ENCODE results near the gene NAT9. TPM values are rescaled to one million over a fixed set of nuclear protein-coding genes. Genes with fewer than 3 reads are reported as not detected.

Gene NAT9
- total and polyA plus RNA-seq, 2 donors (not counting 1 experiment from before 2014, with no cell fraction given) = 66.6 to 73.6 TPM

- Histone ChIP-seq H3K9ac (ENCODE audit: low read length) (peak overlapping the region; percentile 42), H3K9me3 (ENCODE audit: control extremely low read depth in 1 of 3, control insufficient read depth in 2 of 3, insufficient read depth in 1 of 3, low read length in 2 of 3) (no peaks in the 10 kb centered on the region), H3K27ac (ENCODE audit: low read length in 2 of 2) (peak overlapping the region; percentile 42 to 62), H3K4me2 (replicated peaks; ENCODE audit: low read depth, low read length, poor library complexity, severe bottlenecking) (peak overlapping the region; percentile 80), H4K20me1 (ENCODE audit: control insufficient read depth, insufficient read depth, low read length, poor library complexity, severe bottlenecking) (no peaks in the 10 kb centered on the region), H3K36me3 (replicated peaks in 1 of 2; ENCODE audit: control extremely low read depth in 1 of 2, control insufficient read depth in 1 of 2, extremely low read depth in 1 of 2, insufficient read depth in 2 of 2, low read length in 1 of 2) (no peaks in the 10 kb centered on the region), H3K4me3 (ENCODE audit: control extremely low read depth in 1 of 5, extremely low read depth in 1 of 5, insufficient read depth in 1 of 5, low read depth in 2 of 5, low read length in 4 of 5) (peak overlapping the region in 2 of 5 experiments; percentile 21 to 34), H3K79me2 (ENCODE audit: control insufficient read depth, insufficient read depth, low read length) (peaks cover 42% of the 10 kb centered on the region), H3K4me1 (ENCODE audit: control insufficient read depth in 2 of 2, insufficient read depth in 2 of 2, low read length in 2 of 2) (peaks cover 69 to 82% of the 10 kb centered on the region in 2 donors), H3K27me3 (replicated peaks in 1 of 4; ENCODE audit: control extremely low read depth in 1 of 4, control insufficient read depth in 3 of 4, insufficient read depth in 4 of 4, low read length in 3 of 4) (no peaks in the 10 kb centered on the region), H2AFZ (ENCODE audit: insufficient read depth, low read depth, low read length, poor library complexity, severe bottlenecking) (peak overlapping the region; percentile 37)
- POLR2A ChIA-PET = interaction anchor here (1.4 to 1.7 kb wide), 3 partner anchors 34 to 131 kb away, joined by 4 to 12 read pairs (median 6); partner anchors contain the start of genes FDXR and NAT9
- peak overlapping the region; percentile 82 for H3K4me3 Mint-ChIP-seq
- intact Hi-C loops (cut with micrococcal nuclease) = no loop called here
- peak; percentile 56 for ATAC-seq (ENCODE audit: low read depth)
- TF ChIP-seq, protein P1, sequence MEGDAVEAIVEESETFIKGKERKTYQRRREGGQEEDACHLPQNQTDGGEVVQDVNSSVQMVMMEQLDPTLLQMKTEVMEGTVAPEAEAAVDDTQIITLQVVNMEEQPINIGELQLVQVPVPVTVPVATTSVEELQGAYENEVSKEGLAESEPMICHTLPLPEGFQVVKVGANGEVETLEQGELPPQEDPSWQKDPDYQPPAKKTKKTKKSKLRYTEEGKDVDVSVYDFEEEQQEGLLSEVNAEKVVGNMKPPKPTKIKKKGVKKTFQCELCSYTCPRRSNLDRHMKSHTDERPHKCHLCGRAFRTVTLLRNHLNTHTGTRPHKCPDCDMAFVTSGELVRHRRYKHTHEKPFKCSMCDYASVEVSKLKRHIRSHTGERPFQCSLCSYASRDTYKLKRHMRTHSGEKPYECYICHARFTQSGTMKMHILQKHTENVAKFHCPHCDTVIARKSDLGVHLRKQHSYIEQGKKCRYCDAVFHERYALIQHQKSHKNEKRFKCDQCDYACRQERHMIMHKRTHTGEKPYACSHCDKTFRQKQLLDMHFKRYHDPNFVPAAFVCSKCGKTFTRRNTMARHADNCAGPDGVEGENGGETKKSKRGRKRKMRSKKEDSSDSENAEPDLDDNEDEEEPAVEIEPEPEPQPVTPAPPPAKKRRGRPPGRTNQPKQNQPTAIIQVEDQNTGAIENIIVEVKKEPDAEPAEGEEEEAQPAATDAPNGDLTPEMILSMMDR (IDR thresholded peaks at IDR 0.05) = no peak
- TF ChIP-seq EZH2 (IDR thresholded peaks at IDR 0.05; ENCODE audit: borderline replicate concordance, insufficient read depth, low read depth, low read length, poor library complexity, severe bottlenecking) = no peak
- DNase-seq = peak; percentile 67
- CTCF ChIA-PET = interaction anchor here (0.7 to 3.9 kb wide), 13 partner anchors 12 to 217 kb away, joined by 3 to 42 read pairs (median 4); partner anchors contain the start of genes GRIN2C and NAT9
- peaks cover 71% of the 10 kb centered on the region for H3K4me1 Mint-ChIP-seq
- WGBS (ENCODE audit: insufficient coverage) = no CpG with 5 or more reads among the region's 4 CpGs
- peak overlapping the region; percentile 96 for H3K27ac Mint-ChIP-seq
- no peaks in the 10 kb centered on the region for H3K9me3 Mint-ChIP-seq (ENCODE audit: insufficient read depth)
- H3K27me3 Mint-ChIP-seq = no peaks in the 10 kb centered on the region
Measured at GRCh38 chr17:74742153-74742515, 34.0 kb downstream of the NAT9 start.

DNA sequence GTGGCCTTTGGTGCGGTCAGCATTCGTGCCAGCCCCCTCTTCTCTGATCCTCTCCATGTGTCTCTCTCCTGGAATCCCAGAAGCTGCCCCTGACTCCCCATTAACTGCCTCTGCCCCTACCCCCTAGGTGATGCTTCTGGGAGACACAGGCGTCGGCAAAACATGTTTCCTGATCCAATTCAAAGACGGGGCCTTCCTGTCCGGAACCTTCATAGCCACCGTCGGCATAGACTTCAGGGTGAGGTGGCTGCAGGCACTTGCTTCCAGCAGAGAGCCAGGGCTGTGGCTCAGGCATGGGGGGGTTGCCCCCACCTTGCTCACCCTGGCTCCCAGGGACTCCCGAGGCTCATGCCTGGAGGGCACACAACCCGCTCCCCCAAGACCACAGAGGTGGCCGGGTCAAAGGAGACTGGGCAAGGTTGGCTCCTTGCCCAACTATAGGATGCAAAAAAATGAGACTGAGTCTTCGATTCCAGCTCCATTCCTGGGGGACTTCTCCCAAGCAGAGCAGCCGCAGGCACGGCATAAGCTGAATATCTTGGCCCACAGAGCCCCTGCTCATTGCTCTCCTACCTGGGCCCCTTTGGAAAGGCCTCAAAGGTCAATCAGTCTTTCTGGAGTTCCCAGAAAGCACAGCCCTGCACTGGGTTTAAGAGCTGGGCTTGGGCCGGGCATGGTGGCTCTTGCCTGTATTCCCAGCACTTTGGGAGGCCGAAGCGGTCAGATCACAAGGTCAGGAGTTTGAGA, 35.3 kb downstream of the NAT9 start:
- Histone ChIP-seq H3K4me1 (ENCODE audit: control insufficient read depth in 2 of 2, insufficient read depth in 2 of 2, low read length in 2 of 2) (peaks cover 74 to 85% of the 10 kb centered on the region in 2 donors), H3K4me2 (replicated peaks; ENCODE audit: low read depth, low read length, poor library complexity, severe bottlenecking) (peak overlapping the region; percentile 22), H3K27ac (ENCODE audit: low read length in 2 of 2) (peak overlapping the region in 1 of 2 donors; percentile 62), H3K36me3 (replicated peaks in 1 of 2; ENCODE audit: control extremely low read depth in 1 of 2, control insufficient read depth in 1 of 2, extremely low read depth in 1 of 2, insufficient read depth in 2 of 2, low read length in 1 of 2) (no peaks in the 10 kb centered on the region), H3K9ac (ENCODE audit: low read length) (no peak overlapping the region), H3K79me2 (ENCODE audit: control insufficient read depth, insufficient read depth, low read length) (peaks cover 42% of the 10 kb centered on the region), H3K9me3 (ENCODE audit: control extremely low read depth in 1 of 3, control insufficient read depth in 2 of 3, insufficient read depth in 1 of 3, low read length in 2 of 3) (no peaks in the 10 kb centered on the region), H4K20me1 (ENCODE audit: control insufficient read depth, insufficient read depth, low read length, poor library complexity, severe bottlenecking) (no peaks in the 10 kb centered on the region), H2AFZ (ENCODE audit: insufficient read depth, low read depth, low read length, poor library complexity, severe bottlenecking) (no peak overlapping the region), H3K4me3 (ENCODE audit: control extremely low read depth in 1 of 5, extremely low read depth in 1 of 5, insufficient read depth in 1 of 5, low read depth in 2 of 5, low read length in 4 of 5) (no peak overlapping the region), H3K27me3 (replicated peaks in 1 of 4; ENCODE audit: control extremely low read depth in 1 of 4, control insufficient read depth in 3 of 4, insufficient read depth in 4 of 4, low read length in 3 of 4) (no peaks in the 10 kb centered on the region)
- ChIA-PET POLR2A (interaction anchor here (0.5 to 1.7 kb wide), 3 partner anchors 36 to 1847 kb away, joined by 3 to 12 read pairs (median 4); partner anchors contain the start of genes FDXR and NAT9), CTCF (interaction anchor here (1.0 to 3.9 kb wide), 8 partner anchors 9 to 124 kb away, joined by 3 to 42 read pairs (median 10); partner anchors contain the start of genes GRIN2C and NAT9)
- ATAC-seq (ENCODE audit: low read depth) = no peak
- Mint-ChIP-seq H3K4me3 (no peak overlapping the region), H3K27ac (peak overlapping the region; percentile 72), H3K9me3 (ENCODE audit: insufficient read depth) (no peaks in the 10 kb centered on the region), H3K4me1 (peaks cover 72% of the 10 kb centered on the region), H3K27me3 (no peaks in the 10 kb centered on the region)
- 83% methylated on average over 14 of the region's 17 CpGs for WGBS (ENCODE audit: insufficient coverage)
- intact Hi-C loops (cut with micrococcal nuclease) = no loop called here
- TF ChIP-seq EZH2 (IDR thresholded peaks at IDR 0.05; ENCODE audit: borderline replicate concordance, insufficient read depth, low read depth, low read length, poor library complexity, severe bottlenecking) = no peak
- TF ChIP-seq, protein P1 (IDR thresholded peaks at IDR 0.05) = no peak
- no peak for DNase-seq

Measured in B cell (primary cell).